ENCODE results near the gene ATP6V0E1.

The ATP6V0E1 gene

DNA sequence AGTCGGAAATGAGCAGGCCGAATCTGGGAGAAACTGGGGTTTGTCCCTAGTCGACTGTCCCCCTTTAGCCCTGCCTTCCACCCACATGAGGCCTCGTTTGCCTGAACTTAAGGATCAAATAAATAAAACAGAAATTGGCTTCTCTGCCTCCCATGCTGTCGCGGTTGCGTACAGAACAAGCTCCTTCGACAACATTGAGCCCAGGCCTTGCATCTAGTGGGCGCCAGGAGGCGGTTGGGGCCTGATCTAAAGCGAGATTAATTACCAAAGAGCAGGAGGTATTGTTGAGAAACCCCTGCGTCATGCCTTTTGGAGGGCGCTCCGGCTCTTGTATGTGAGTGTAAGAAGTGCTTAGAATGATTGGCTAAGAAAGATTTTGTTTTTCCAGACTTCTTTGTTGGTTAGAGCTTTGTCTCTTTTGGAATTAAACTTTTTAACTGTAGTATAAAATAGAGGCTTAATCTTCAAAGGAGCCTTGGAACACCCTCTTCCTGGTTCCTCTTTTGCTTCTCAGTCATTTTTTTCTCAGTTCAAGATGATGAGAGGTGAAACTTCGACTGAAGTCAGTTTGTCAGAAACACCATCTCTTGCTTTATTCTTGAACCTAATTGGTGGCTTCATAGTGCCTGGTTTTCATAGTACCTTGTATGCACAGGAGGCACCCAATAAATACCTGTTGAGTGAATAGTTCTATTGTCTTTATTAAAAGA is 828 bp downstream of the ATP6V0E1 start:
- peak; percentile 89 for DNase-seq (ENCODE audit: low read depth)
- H3K4me3 ChIP-seq (ENCODE audit: low read depth, low read length): peak overlapping the region; percentile 83
- TF ChIP-seq, protein P1, sequence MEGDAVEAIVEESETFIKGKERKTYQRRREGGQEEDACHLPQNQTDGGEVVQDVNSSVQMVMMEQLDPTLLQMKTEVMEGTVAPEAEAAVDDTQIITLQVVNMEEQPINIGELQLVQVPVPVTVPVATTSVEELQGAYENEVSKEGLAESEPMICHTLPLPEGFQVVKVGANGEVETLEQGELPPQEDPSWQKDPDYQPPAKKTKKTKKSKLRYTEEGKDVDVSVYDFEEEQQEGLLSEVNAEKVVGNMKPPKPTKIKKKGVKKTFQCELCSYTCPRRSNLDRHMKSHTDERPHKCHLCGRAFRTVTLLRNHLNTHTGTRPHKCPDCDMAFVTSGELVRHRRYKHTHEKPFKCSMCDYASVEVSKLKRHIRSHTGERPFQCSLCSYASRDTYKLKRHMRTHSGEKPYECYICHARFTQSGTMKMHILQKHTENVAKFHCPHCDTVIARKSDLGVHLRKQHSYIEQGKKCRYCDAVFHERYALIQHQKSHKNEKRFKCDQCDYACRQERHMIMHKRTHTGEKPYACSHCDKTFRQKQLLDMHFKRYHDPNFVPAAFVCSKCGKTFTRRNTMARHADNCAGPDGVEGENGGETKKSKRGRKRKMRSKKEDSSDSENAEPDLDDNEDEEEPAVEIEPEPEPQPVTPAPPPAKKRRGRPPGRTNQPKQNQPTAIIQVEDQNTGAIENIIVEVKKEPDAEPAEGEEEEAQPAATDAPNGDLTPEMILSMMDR (IDR thresholded peaks at IDR 0.05; ENCODE audit: insufficient read depth, low read depth, low read length, missing control alignments): peak; percentile 64

- H3K4me3 ChIP-seq (ENCODE audit: low read depth, low read length): peak overlapping the region; percentile 83
- DNase-seq (ENCODE audit: low read depth): no peak
- TF ChIP-seq, protein P1 (IDR thresholded peaks at IDR 0.05; ENCODE audit: insufficient read depth, low read depth, low read length, missing control alignments): no peak
Observed at GRCh38 chr5:172985596-172985995, 2.0 kb downstream of the ATP6V0E1 start.

DNA sequence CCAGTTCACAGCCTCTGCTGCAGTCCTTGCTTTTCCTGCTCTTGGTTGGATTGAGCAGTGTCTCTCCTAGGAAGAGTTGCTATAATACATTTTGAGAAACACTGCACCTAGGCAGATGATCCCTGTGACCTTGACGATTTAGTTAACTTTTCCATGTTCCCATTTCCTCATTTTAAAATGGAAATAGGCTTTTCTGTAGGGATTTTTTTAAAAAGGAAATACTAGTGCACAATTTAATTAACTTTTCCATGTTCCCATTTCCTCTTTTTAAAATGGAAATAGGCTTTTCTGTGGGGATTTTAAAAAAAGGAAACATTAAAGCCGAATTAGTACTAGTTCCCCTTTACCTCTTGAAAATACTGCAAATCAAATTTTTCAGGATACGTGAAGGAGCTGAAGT is 4.7 kb downstream of the ATP6V0E1 start:
- no peak overlapping the region for H3K4me3 ChIP-seq (ENCODE audit: low read depth, low read length)
- DNase-seq (ENCODE audit: low read depth): no peak
- TF ChIP-seq, protein P1 (IDR thresholded peaks at IDR 0.05; ENCODE audit: insufficient read depth, low read depth, low read length, missing control alignments): no peak

GRCh38 chr5:172990776-172991175 is 7.2 kb downstream of the ATP6V0E1 start:
- TF ChIP-seq, protein P1 (IDR thresholded peaks at IDR 0.05; ENCODE audit: insufficient read depth, low read depth, low read length, missing control alignments): no peak
- no peak overlapping the region for H3K4me3 ChIP-seq (ENCODE audit: low read depth, low read length)
- no peak for DNase-seq (ENCODE audit: low read depth)

GRCh38 chr5:172994405-172994804 is 10.8 kb downstream of the ATP6V0E1 start:
- TF ChIP-seq, protein P1 (IDR thresholded peaks at IDR 0.05; ENCODE audit: insufficient read depth, low read depth, low read length, missing control alignments): no peak
- DNase-seq (ENCODE audit: low read depth): no peak

GRCh38 chr5:172999372-172999973 is 15.9 kb downstream of the ATP6V0E1 start:
- H3K4me3 ChIP-seq (ENCODE audit: low read depth, low read length): no peak overlapping the region
- TF ChIP-seq, protein P1 (IDR thresholded peaks at IDR 0.05; ENCODE audit: insufficient read depth, low read depth, low read length, missing control alignments): no peak
- no peak for DNase-seq (ENCODE audit: low read depth)

More at GRCh38 chr5:172994405-172994804, 10.8 kb downstream of the ATP6V0E1 start:
- no peak overlapping the region for H3K4me3 ChIP-seq (ENCODE audit: low read depth, low read length)

All from GM12865 (cell line).